Measurements from ENCODE around the gene NOTCH2. TPM values are rescaled to one million over a fixed set of nuclear protein-coding genes. Genes with fewer than 3 reads are reported as not detected.

Gene NOTCH2
- total and polyA plus RNA-seq, 2 experiments from 2014 or later: 8.5 to 56.6 TPM

DNA sequence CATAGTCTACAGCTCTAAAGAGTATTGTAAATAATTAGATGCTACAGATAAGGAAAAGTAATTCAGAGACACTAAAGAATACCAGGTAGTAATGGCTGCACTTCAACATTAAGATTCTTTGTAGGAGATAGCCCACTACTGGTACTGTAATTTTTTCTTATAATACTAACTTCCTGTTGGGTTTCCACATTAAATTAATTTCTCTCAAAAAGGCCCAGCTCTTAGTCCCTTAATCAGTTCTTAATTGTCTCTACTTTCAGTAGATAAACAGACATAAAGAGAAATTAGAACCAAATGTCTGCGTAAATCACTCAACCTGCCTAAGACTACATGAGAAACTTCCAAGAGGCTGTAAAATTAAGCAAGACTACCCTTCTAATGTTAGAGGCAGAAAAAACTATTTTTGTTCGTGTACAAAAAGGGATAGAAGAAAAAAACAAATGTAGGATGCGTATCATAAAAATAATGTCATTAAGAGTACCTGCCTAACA, 83.4 kb downstream of the NOTCH2 start:
- no peaks in the 10 kb centered on the region for H4K20me1 ChIP-seq (replicated peaks; ENCODE audit: insufficient read depth)
- H3F3A ChIP-seq (replicated peaks; ENCODE audit: low read depth): no peaks in the 10 kb centered on the region
- no peaks in the 10 kb centered on the region; the same call in 1 of the 2 replicates for H3K79me2 ChIP-seq (replicated peaks; ENCODE audit: insufficient read depth)
- H3K36me3 ChIP-seq (ENCODE audit: insufficient read depth): no peaks in the 10 kb centered on the region; the same call in 1 of the 2 replicates
- Mint-ChIP-seq H3K4me1 (peaks cover 5% of the 10 kb centered on the region; the same call in 2 of the 3 replicates), H3K27me3 (ENCODE audit: insufficient read depth, low read depth, poor library complexity) (no peaks in the 10 kb centered on the region), H3K27ac (no peak overlapping the region), H3K4me3 (no peak overlapping the region), H3K36me3 (ENCODE audit: low read depth) (no peaks in the 10 kb centered on the region), H3K9me3 (no peaks in the 10 kb centered on the region)
- TF ChIP-seq POLR2AphosphoS5 (IDR thresholded peaks at IDR 0.05; ENCODE audit: low read depth): no peak
- TF ChIP-seq ZNF331 (CRISPR knock-in tag; IDR thresholded peaks at IDR 0.05; ENCODE audit: low read depth): no peak
- no peak overlapping the region; the same call in 1 of the 2 replicates for H3K27ac ChIP-seq (ENCODE audit: low read depth)
- H3K4me1 ChIP-seq (ENCODE audit: insufficient read depth): no peaks in the 10 kb centered on the region
- no peak overlapping the region for H3K4me2 ChIP-seq
- no peak overlapping the region for H3K4me3 ChIP-seq
- ATAC-seq: no peak
- H2AFZ ChIP-seq: no peak overlapping the region
- H3K27me3 ChIP-seq (ENCODE audit: insufficient read depth): no peaks in the 10 kb centered on the region
- no peak for DNase-seq (ENCODE audit: low spot score)
- H3K9me2 ChIP-seq (ENCODE audit: insufficient read depth): no peaks in the 10 kb centered on the region

DNA sequence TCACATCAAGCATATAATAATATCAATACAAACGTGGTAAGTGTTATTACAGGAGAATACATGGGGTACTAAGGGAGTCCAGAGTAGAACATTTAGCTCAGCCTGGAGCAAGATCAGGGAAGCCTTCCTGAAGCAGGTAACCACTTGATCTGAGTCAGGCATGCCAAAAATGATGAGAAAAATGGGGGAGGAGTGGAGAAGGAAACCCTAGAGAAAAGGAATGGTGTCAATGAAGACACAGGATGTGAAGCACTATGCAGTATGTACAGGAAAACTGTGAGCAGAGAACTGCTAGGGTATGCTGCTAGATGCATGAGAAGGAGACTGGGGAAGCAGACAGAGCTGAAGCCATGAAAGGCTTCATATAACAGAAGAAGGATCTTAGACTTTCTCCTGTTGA, 84.7 kb downstream of the NOTCH2 start:
- H3K4me3 Mint-ChIP-seq: no peak overlapping the region
- TF ChIP-seq CTCF (conservative IDR thresholded peaks at IDR 0.05; ENCODE audit: low read depth in 2 of 2) (no peak), EZH2phosphoT487 (IDR thresholded peaks at IDR 0.05; ENCODE audit: unreplicated experiment) (no peak), STAT1 (IDR thresholded peaks at IDR 0.05; ENCODE audit: unreplicated experiment) (no peak), EZH2 (IDR thresholded peaks at IDR 0.05; ENCODE audit: low read depth, unreplicated experiment) (no peak), ETS1 (IDR thresholded peaks at IDR 0.05) (no peak), POLR2AphosphoS5 (IDR thresholded peaks at IDR 0.05; ENCODE audit: low read depth) (no peak), JUNB (IDR thresholded peaks at IDR 0.05; ENCODE audit: unreplicated experiment) (no peak), ZNF114 (CRISPR knock-in tag; IDR thresholded peaks at IDR 0.05) (no peak), CREB1 (CRISPR knock-in tag; IDR thresholded peaks at IDR 0.05; ENCODE audit: low read depth) (no peak)
- TF ChIP-seq, protein P1, sequence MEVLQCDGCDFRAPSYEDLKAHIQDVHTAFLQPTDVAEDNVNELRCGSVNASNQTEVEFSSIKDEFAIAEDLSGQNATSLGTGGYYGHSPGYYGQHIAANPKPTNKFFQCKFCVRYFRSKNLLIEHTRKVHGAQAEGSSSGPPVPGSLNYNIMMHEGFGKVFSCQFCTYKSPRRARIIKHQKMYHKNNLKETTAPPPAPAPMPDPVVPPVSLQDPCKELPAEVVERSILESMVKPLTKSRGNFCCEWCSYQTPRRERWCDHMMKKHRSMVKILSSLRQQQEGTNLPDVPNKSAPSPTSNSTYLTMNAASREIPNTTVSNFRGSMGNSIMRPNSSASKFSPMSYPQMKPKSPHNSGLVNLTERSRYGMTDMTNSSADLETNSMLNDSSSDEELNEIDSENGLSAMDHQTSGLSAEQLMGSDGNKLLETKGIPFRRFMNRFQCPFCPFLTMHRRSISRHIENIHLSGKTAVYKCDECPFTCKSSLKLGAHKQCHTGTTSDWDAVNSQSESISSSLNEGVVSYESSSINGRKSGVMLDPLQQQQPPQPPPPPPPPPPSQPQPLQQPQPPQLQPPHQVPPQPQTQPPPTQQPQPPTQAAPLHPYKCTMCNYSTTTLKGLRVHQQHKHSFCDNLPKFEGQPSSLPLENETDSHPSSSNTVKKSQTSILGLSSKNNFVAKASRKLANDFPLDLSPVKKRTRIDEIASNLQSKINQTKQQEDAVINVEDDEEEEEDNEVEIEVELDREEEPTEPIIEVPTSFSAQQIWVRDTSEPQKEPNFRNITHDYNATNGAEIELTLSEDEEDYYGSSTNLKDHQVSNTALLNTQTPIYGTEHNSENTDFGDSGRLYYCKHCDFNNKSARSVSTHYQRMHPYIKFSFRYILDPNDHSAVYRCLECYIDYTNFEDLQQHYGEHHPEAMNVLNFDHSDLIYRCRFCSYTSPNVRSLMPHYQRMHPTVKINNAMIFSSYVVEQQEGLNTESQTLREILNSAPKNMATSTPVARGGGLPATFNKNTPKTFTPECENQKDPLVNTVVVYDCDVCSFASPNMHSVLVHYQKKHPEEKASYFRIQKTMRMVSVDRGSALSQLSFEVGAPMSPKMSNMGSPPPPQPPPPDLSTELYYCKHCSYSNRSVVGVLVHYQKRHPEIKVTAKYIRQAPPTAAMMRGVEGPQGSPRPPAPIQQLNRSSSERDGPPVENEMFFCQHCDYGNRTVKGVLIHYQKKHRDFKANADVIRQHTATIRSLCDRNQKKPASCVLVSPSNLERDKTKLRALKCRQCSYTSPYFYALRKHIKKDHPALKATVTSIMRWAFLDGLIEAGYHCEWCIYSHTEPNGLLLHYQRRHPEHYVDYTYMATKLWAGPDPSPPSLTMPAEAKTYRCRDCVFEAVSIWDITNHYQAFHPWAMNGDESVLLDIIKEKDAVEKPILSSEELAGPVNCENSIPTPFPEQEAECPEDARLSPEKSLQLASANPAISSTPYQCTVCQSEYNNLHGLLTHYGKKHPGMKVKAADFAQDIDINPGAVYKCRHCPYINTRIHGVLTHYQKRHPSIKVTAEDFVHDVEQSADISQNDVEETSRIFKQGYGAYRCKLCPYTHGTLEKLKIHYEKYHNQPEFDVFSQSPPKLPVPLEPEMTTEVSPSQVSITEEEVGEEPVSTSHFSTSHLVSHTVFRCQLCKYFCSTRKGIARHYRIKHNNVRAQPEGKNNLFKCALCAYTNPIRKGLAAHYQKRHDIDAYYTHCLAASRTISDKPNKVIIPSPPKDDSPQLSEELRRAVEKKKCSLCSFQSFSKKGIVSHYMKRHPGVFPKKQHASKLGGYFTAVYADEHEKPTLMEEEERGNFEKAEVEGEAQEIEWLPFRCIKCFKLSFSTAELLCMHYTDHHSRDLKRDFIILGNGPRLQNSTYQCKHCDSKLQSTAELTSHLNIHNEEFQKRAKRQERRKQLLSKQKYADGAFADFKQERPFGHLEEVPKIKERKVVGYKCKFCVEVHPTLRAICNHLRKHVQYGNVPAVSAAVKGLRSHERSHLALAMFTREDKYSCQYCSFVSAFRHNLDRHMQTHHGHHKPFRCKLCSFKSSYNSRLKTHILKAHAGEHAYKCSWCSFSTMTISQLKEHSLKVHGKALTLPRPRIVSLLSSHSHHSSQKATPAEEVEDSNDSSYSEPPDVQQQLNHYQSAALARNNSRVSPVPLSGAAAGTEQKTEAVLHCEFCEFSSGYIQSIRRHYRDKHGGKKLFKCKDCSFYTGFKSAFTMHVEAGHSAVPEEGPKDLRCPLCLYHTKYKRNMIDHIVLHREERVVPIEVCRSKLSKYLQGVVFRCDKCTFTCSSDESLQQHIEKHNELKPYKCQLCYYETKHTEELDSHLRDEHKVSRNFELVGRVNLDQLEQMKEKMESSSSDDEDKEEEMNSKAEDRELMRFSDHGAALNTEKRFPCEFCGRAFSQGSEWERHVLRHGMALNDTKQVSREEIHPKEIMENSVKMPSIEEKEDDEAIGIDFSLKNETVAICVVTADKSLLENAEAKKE (CRISPR knock-in tag; IDR thresholded peaks at IDR 0.05): no peak

More for the DNA sequence above, 84.7 kb downstream of the NOTCH2 start:
- H4K20me1 ChIP-seq (replicated peaks; ENCODE audit: insufficient read depth): no peaks in the 10 kb centered on the region
- no peaks in the 10 kb centered on the region for H3K4me1 ChIP-seq (ENCODE audit: insufficient read depth)
- no peaks in the 10 kb centered on the region for H3F3A ChIP-seq (replicated peaks; ENCODE audit: low read depth)
- Mint-ChIP-seq H3K9me3 (no peaks in the 10 kb centered on the region), H3K4me1 (peaks cover 5% of the 10 kb centered on the region; the same call in 2 of the 3 replicates), H3K27me3 (ENCODE audit: insufficient read depth, low read depth, poor library complexity) (no peaks in the 10 kb centered on the region), H3K36me3 (ENCODE audit: low read depth) (no peaks in the 10 kb centered on the region), H3K27ac (no peak overlapping the region)
- no peaks in the 10 kb centered on the region for H3K27me3 ChIP-seq (ENCODE audit: insufficient read depth)
- no peak overlapping the region for H3K4me3 ChIP-seq
- 0 out of 2 replicates have a peak, but pooled peaks cover 3% of the 10 kb centered on the region for H3K9me2 ChIP-seq (ENCODE audit: insufficient read depth)
- no peak overlapping the region for H3K4me2 ChIP-seq
- H3K36me3 ChIP-seq (ENCODE audit: insufficient read depth): no peaks in the 10 kb centered on the region; the same call in 1 of the 2 replicates
- H2AFZ ChIP-seq: no peak overlapping the region
- H3K79me2 ChIP-seq (replicated peaks; ENCODE audit: insufficient read depth): no peaks in the 10 kb centered on the region; the same call in 1 of the 2 replicates
- no peak for DNase-seq (ENCODE audit: low spot score)
- no peak overlapping the region for H3K27ac ChIP-seq (ENCODE audit: low read depth)
- no peak for ATAC-seq

Data from GM23338 (cell line).